ENCODE measurements around the gene ACO2.

- TF ChIP-seq POLR2A (IDR thresholded peaks at IDR 0.05): no peak
- no peak for TF ChIP-seq CTCF (IDR thresholded peaks at IDR 0.05)
Observed at GRCh38 chr22:41521126-41521525, 52.2 kb downstream of the ACO2 start.
